Retinal pigment epithelial cell (primary cell): ENCODE measurements around the gene FRMD8.

ENCODE experiments used
- DNase-seq: peaks from one replicate; pipeline ENCODE4 v3.0.0-alpha.2; 2010; ENCODE audit warnings: low read depth
- H3K4me3 ChIP-seq: 2 replicates; pipeline ENCODE4 v1.5.1; 2011; ENCODE audit warnings: mild to moderate bottlenecking, low read length, control low read depth, moderate library complexity
- CTCF ChIP-seq: conservative IDR thresholded peaks from 2 replicates; pipeline ENCODE4 v1.5.1; 2011; ENCODE audit warnings: low read depth, low read length, control low read depth, inconsistent platforms

The FRMD8 gene

GRCh38 chr11:65400307-65401072, 14.1 kb downstream of the FRMD8 start:
- no peak overlapping the region for H3K4me3 ChIP-seq
- no peak for TF ChIP-seq CTCF
- no peak for DNase-seq

- no peak overlapping the region for H3K4me3 ChIP-seq
- no peak for TF ChIP-seq CTCF
- DNase-seq, result no peak
Observed at GRCh38 chr11:65401073-65401802, 14.8 kb downstream of the FRMD8 start.

- no peak overlapping the region for H3K4me3 ChIP-seq
- TF ChIP-seq CTCF, result no peak
- DNase-seq, result no peak
Observed at GRCh38 chr11:65401803-65402248, 15.4 kb downstream of the FRMD8 start.

- H3K4me3 ChIP-seq, result no peak overlapping the region
- no peak for TF ChIP-seq CTCF
- no peak for DNase-seq
Observed at GRCh38 chr11:65402790-65403189, 16.4 kb downstream of the FRMD8 start.

- no peak for DNase-seq
- no peak overlapping the region for H3K4me3 ChIP-seq
- TF ChIP-seq CTCF, result no peak
Observed at GRCh38 chr11:65403607-65404121, 17.2 kb downstream of the FRMD8 start.

GRCh38 chr11:65404210-65404609, 17.8 kb downstream of the FRMD8 start:
- H3K4me3 ChIP-seq, result no peak overlapping the region
- TF ChIP-seq CTCF, result no peak
- no peak for DNase-seq
